GM12873 (cell line): Measurements from ENCODE around the gene PRDM16.

Experiments used
- CTCF ChIP-seq: IDR thresholded peaks from 2 replicates; pipeline ENCODE4 v1.5.1; 2012; ENCODE audit warnings: low read depth, mild to moderate bottlenecking, moderate library complexity, low read length, control low read depth; ENCODE audit not compliant: insufficient read depth; ENCODE audit errors: missing control alignments

The PRDM16 gene

DNA sequence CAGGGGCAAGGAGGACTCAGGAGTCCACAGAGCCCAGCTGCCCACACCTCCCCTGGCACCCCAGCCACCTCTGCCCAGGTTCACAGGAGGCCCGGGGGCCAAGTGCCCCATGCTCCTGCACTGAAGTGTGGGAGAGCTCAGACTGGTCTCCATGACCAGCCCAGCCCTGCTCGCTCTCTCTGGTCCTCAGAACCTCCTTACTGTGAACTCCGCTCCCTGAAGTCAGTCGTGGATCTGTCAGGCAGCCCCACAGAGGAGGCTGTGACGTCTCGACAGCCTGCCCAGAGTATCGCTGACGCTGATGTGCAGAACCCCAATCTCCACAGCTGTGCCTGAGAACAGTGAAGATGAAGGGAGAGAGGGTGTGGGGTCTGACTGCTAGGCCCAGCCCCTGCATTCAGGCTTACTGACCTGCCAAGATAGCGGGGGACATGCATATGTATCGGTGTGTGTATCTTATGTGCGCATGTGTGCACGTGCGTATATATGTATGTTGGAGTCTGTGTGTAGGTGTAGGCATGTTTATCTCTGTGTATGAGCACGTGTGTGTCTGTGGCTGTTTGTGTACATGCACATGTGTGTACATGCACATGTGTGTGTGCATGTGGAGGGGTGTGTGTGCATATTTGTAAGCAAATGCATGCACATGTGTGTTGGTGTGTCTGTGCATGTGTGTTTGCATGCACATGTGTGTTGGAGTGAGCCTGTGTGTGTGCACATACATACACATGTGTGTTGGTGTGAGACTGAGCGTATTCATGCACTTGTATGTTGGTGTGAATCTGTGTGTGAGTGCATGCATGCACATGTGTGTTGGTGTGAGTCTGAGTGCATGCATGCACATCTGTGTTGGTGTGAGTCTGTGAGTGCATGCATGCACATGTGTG is 267.0 kb downstream of the PRDM16 start:
- no peak for TF ChIP-seq CTCF

GRCh38 chr1:3336641-3337630 is 267.9 kb downstream of the PRDM16 start:
- no peak for TF ChIP-seq CTCF

GRCh38 chr1:3337798-3338724 is 269.1 kb downstream of the PRDM16 start:
- no peak for TF ChIP-seq CTCF

DNA sequence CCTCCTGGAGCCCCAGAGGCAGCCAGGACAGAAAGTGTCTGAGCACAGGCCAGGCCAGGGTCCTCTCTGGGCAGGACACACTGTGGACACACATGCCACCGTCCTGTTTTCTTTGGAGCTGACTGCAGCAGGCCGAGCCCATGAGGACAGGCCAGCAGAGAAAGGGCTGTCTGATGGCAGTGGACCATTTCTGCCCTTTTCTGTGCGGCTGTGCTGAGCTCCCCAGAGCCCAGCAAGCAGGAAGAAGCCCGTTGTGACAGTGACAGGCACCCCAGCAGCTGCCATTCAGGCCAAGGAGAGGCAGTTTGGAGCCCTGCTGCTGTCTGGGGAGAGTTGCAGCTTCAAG is 269.7 kb downstream of the PRDM16 start:
- no peak for TF ChIP-seq CTCF

- TF ChIP-seq CTCF: no peak
These were observed 270.9 kb downstream of the PRDM16 start for GRCh38 chr1:3339856-3340255.

GRCh38 chr1:3340548-3341235 is 271.7 kb downstream of the PRDM16 start:
- TF ChIP-seq CTCF: no peak
